ENCODE data around the gene NHS. TPM values are rescaled to one million over a fixed set of nuclear protein-coding genes. Genes with fewer than 3 reads are reported as not detected.

NHS gene
- total and polyA plus RNA-seq, 2 of the 4 experiments (the other 2 are of a cell fraction) = 0.36 to 0.90 TPM

DNA sequence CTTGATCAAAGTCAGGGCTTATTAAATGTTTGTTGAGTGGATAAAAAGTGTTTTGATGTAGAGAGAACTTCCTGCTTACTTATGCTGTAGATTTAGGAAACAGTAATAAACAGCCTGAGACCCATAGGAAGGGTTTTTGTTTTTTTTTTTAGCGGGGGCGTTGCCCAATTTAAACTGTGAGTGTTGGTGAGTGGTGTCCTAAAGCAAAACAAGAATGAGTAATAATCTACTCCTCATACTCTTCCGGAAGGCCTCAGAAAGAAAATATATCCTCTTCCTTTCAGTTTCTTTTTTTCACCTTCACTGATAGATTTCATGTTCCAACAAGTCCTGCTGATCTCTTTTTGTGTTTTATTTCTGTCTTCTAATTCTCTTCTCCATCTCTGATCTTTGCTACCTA is 257.9 kb downstream of the NHS start:
- H3K4ac ChIP-seq (ENCODE audit: low read depth, low read length) = peak overlapping the region; percentile 46; the same call in 1 of the 2 replicates
- H3K27ac ChIP-seq (ENCODE audit: insufficient read depth, low read length) = peak overlapping the region; percentile 19; the same call in 1 of the 2 replicates
- no peak overlapping the region for H2AK9ac ChIP-seq (replicated peaks; ENCODE audit: low read depth, low read length, poor library complexity)
- dilution Hi-C loops (cut with HindIII; ENCODE audit: low sequenced_read_pairs, unreplicated experiment) (no loop called here), in situ Hi-C loops (cut with MboI; ENCODE audit: low sequenced_read_pairs) (no loop called here), intact Hi-C loops (cut with micrococcal nuclease) (no loop called here)
- H3K23ac ChIP-seq (ENCODE audit: low read depth, low read length) = 0 out of 2 replicates have a peak overlapping the region, but pooled peaks have one; percentile 27
- peak overlapping the region; percentile 41; the same call in 1 of the 2 replicates for H2BK120ac ChIP-seq (ENCODE audit: low read depth, low read length)
- H3K79me1 ChIP-seq (ENCODE audit: low read depth in 1 of 2, low read length in 2 of 2) = no peaks in the 10 kb centered on the region; a peak in 1 of 4 replicates
- POLR2A ChIA-PET (ENCODE audit: unreplicated experiment) = no interaction called here
- no peak overlapping the region for H2AK5ac ChIP-seq (ENCODE audit: low read depth, low read length)
- H3K4me1 ChIP-seq (ENCODE audit: control insufficient read depth, insufficient read depth, low read length) = peaks cover 2% of the 10 kb centered on the region; the same call in 1 of the 2 replicates
- H2BK20ac ChIP-seq (ENCODE audit: low read depth, low read length) = peak overlapping the region; percentile 57; the same call in 1 of the 2 replicates
- peaks cover 2% of the 10 kb centered on the region; the same call in 1 of the 2 replicates for H3K27me3 ChIP-seq (ENCODE audit: control insufficient read depth, insufficient read depth, low read length)
- no TSS peak for BruUV-seq (replicated peaks)
- peak overlapping the region; percentile 78 for H3K18ac ChIP-seq (ENCODE audit: low read depth, low read length)
- WGBS, 2 experiments (ENCODE audit: extremely low coverage in 2 of 2, insufficient read length in 1 of 2) = no CpG with 5 or more reads among the region's 3 CpGs
- no peak for TF ChIP-seq MXI1 (IDR thresholded peaks at IDR 0.05; ENCODE audit: borderline replicate concordance, low read depth, low read length)
- no peak for TF ChIP-seq CEBPB (IDR thresholded peaks at IDR 0.05; ENCODE audit: low read depth, low read length)
- TF ChIP-seq MAFK (IDR thresholded peaks at IDR 0.05; ENCODE audit: low read depth, low read length) = no peak
- TF ChIP-seq NFE2L2 (IDR thresholded peaks at IDR 0.05; ENCODE audit: low read depth, low read length) = no peak
- TF ChIP-seq RAD21 (IDR thresholded peaks at IDR 0.05; ENCODE audit: low read length) = no peak
- TF ChIP-seq CHD1 (IDR thresholded peaks at IDR 0.05; ENCODE audit: low read depth, low read length) = no peak
- no peak for TF ChIP-seq FOS (IDR thresholded peaks at IDR 0.05; ENCODE audit: low read depth, low read length)
- no peak for TF ChIP-seq RCOR1 (IDR thresholded peaks at IDR 0.05; ENCODE audit: insufficient replicate concordance, low read length)
- TF ChIP-seq, protein P1, sequence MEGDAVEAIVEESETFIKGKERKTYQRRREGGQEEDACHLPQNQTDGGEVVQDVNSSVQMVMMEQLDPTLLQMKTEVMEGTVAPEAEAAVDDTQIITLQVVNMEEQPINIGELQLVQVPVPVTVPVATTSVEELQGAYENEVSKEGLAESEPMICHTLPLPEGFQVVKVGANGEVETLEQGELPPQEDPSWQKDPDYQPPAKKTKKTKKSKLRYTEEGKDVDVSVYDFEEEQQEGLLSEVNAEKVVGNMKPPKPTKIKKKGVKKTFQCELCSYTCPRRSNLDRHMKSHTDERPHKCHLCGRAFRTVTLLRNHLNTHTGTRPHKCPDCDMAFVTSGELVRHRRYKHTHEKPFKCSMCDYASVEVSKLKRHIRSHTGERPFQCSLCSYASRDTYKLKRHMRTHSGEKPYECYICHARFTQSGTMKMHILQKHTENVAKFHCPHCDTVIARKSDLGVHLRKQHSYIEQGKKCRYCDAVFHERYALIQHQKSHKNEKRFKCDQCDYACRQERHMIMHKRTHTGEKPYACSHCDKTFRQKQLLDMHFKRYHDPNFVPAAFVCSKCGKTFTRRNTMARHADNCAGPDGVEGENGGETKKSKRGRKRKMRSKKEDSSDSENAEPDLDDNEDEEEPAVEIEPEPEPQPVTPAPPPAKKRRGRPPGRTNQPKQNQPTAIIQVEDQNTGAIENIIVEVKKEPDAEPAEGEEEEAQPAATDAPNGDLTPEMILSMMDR (conservative IDR thresholded peaks at IDR 0.05; ENCODE audit: low read depth, low read length) = no peak
- TF ChIP-seq BHLHE40 (IDR thresholded peaks at IDR 0.05; ENCODE audit: low read depth, low read length) = no peak
- TF ChIP-seq MAZ (IDR thresholded peaks at IDR 0.05; ENCODE audit: borderline replicate concordance, low read depth, low read length) = no peak
- ATAC-seq (ENCODE audit: low read depth) = peak; percentile 62
- peak overlapping the region; percentile 66 for H3K4me2 ChIP-seq (ENCODE audit: low read depth, low read length)
- no peak overlapping the region for H2AFZ ChIP-seq (replicated peaks; ENCODE audit: low read length, poor library complexity)
- H3K4me3 ChIP-seq (ENCODE audit: insufficient read depth, low read depth, low read length) = no peak overlapping the region
- no peaks in the 10 kb centered on the region for H4K20me1 ChIP-seq (ENCODE audit: insufficient read depth, low read length)
- H4K91ac ChIP-seq (ENCODE audit: insufficient read depth, low read depth, low read length) = no peak overlapping the region
- peak overlapping the region; percentile 30; the same call in 1 of the 2 replicates for H4K5ac ChIP-seq (ENCODE audit: low read depth, low read length)
- no peaks in the 10 kb centered on the region for H3K36me3 ChIP-seq (ENCODE audit: control insufficient read depth, insufficient read depth, low read length)
- H4K8ac ChIP-seq (ENCODE audit: low read depth in 2 of 2, low read length in 2 of 2) = peak overlapping the region; percentile 43 to 50; a peak in 3 of 4 replicates
- H3K56ac ChIP-seq (ENCODE audit: extremely low read depth, insufficient read depth, low read length) = no peak overlapping the region
- peak; percentile 5 for DNase-seq
- no peak overlapping the region for H3K14ac ChIP-seq (replicated peaks; ENCODE audit: low read depth, low read length)
- H3K9ac ChIP-seq (ENCODE audit: low read depth, low read length) = no peak overlapping the region
- no peaks in the 10 kb centered on the region for H3K9me1 ChIP-seq (ENCODE audit: insufficient read depth, low read length)
- CTCF ChIA-PET = interaction anchor here (0.6 kb wide), 1 partner anchor 1962 kb away, joined by 3 read pairs; no protein-coding TSS in a partner anchor
- H3K9me3 ChIP-seq (ENCODE audit: control insufficient read depth, insufficient read depth, low read length) = no peaks in the 10 kb centered on the region
- H2BK5ac ChIP-seq (ENCODE audit: low read depth, low read length, poor library complexity, severe bottlenecking) = peak overlapping the region; percentile 20
- no peak overlapping the region for H2BK15ac ChIP-seq (ENCODE audit: low read depth, low read length)
